ENCODE measurements around the gene APOBEC3B. TPM values are rescaled to one million over a fixed set of nuclear protein-coding genes. Genes with fewer than 3 reads are reported as not detected.
"Not testable (repeated sequence)": the region's sequence is repeated elsewhere in the genome, so short reads cannot be mapped to it uniquely, and the experiment has no call there.

The APOBEC3B gene
- polyA plus RNA-seq, 4 donors = 5.9 to 7.5 (median 6.8) TPM

- no peak for DNase-seq (ENCODE audit: low read depth in 4 of 4, low spot score in 2 of 4)
Observed at GRCh38 chr22:38965614-38966379, 16.4 kb upstream of the APOBEC3B start.

GRCh38 chr22:38966380-38966702 is 15.8 kb upstream of the APOBEC3B start:
- no peak for DNase-seq (ENCODE audit: low read depth in 4 of 4, low spot score in 2 of 4)

DNA sequence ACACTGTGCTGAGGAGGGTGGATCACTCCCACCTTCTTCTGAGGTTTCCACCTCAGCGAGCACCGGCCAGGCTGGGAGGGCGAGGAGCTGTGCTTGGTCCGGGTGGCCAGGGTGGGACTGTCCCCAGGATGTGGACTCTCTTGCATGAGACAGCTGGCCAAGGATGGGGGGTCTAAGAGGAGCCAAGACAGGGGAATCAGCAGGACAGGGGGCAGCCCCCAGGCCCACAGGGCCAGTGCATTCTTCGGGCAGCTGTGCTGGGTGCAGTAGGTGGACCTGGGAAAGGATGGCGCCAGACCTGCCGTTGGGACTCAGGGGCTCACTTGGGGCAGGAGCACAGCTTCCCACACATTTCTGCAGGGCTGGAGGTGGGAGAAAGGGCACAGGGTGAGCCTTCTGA is 15.2 kb upstream of the APOBEC3B start:
- DNase-seq (ENCODE audit: low read depth in 4 of 4, low spot score in 2 of 4) = no peak

- no peak for DNase-seq (ENCODE audit: low read depth in 4 of 4, low spot score in 2 of 4)
Observed at GRCh38 chr22:38967451-38968450, 14.4 kb upstream of the APOBEC3B start.

GRCh38 chr22:38968801-38969200 is 13.3 kb upstream of the APOBEC3B start:
- no peak for DNase-seq (ENCODE audit: low read depth in 4 of 4, low spot score in 2 of 4)

GRCh38 chr22:38970551-38970950 is 11.6 kb upstream of the APOBEC3B start:
- no peak for DNase-seq (ENCODE audit: low read depth in 4 of 4, low spot score in 2 of 4)

GRCh38 chr22:38971202-38971601 is 10.9 kb upstream of the APOBEC3B start:
- DNase-seq (ENCODE audit: low read depth in 4 of 4, low spot score in 2 of 4) = no peak

DNA sequence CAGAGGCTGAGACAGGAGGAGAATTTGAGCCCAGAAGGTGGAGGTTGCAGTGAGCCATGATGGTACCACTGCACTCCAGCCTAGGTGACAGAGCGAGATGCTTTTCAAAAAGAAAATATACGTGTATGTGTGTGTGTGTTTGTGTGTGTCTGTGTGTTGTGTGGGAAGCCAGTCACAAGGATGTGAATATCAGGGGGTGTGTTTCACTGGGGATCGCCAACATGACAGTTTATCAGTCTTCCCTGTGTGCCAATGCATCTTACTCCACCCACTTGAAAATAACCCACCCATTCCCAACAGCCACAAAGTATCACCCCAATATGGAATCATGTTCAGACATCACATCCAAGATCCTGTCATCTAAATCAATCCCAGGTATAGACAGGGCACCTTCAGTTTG is 10.4 kb upstream of the APOBEC3B start:
- DNase-seq (ENCODE audit: low read depth in 4 of 4, low spot score in 2 of 4) = no peak

DNA sequence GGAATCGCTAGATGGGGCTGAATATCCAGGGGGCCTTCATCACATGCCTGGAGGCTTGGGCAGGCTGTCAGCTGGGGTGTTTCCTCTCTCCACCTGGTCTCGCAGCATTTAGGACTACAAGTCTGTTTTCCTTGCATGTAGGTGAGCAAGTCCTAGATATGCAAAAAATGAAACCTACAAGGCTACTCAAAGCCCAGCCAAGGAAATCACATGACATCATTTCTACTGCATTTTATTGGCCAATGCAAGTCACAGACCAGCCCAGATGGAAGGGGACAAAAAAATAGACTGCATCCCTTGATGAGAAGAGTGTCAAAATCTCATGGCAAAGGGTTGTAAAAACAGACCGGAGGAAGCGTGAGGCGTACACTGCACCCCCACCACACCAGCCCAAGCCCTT is 9.6 kb upstream of the APOBEC3B start:
- no peak for DNase-seq (ENCODE audit: low read depth in 4 of 4, low spot score in 2 of 4)

GRCh38 chr22:38973289-38974169 is 8.6 kb upstream of the APOBEC3B start:
- peak in 1 of 4 donors; percentile 10 for DNase-seq (ENCODE audit: low read depth in 4 of 4, low spot score in 2 of 4)

- no peak for DNase-seq (ENCODE audit: low read depth in 4 of 4, low spot score in 2 of 4)
Observed at GRCh38 chr22:38974170-38974825, 7.8 kb upstream of the APOBEC3B start.

DNA sequence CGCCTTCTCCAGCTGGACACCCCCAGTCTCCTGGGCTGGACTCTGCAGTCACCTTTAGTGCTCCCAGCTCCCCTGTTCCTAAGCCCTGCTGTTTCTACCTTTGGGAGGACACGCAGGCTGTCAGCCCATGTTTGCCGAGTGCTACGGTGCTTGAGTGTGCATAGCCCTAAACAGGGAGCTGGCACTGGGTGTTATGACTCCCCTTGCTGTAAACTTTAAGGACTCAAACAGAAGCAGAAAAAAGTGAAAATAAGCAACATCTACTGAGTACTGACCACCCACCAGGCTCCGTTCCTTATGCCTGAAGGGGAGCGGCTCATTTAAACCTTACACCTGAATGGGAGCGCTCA is 7.3 kb upstream of the APOBEC3B start:
- no peak for DNase-seq (ENCODE audit: low read depth in 4 of 4, low spot score in 2 of 4)

DNA sequence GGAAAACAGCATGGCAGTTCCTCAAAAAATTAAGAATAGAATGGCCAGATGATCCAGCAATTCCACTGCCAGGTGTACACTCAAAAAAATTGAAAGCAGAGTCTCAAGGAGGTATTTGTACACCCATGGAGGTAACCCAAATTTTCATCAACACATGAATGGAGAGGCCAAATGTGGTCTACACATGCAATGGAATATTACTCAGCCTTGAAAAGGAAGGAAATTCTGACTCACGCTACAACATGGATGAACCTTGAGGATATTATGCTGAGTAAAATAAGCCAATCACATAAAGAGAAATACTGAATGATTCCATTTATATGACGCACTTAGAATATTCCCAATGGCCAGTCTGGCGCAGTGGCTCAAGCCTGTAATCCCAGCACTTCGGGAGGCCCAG is 4.9 kb upstream of the APOBEC3B start:
- DNase-seq (ENCODE audit: low read depth in 4 of 4, low spot score in 2 of 4) = not testable (repeated sequence)

- DNase-seq (ENCODE audit: low read depth in 4 of 4, low spot score in 2 of 4) = not testable (repeated sequence)
Observed at GRCh38 chr22:38980587-38980986, 1.6 kb upstream of the APOBEC3B start.

DNA sequence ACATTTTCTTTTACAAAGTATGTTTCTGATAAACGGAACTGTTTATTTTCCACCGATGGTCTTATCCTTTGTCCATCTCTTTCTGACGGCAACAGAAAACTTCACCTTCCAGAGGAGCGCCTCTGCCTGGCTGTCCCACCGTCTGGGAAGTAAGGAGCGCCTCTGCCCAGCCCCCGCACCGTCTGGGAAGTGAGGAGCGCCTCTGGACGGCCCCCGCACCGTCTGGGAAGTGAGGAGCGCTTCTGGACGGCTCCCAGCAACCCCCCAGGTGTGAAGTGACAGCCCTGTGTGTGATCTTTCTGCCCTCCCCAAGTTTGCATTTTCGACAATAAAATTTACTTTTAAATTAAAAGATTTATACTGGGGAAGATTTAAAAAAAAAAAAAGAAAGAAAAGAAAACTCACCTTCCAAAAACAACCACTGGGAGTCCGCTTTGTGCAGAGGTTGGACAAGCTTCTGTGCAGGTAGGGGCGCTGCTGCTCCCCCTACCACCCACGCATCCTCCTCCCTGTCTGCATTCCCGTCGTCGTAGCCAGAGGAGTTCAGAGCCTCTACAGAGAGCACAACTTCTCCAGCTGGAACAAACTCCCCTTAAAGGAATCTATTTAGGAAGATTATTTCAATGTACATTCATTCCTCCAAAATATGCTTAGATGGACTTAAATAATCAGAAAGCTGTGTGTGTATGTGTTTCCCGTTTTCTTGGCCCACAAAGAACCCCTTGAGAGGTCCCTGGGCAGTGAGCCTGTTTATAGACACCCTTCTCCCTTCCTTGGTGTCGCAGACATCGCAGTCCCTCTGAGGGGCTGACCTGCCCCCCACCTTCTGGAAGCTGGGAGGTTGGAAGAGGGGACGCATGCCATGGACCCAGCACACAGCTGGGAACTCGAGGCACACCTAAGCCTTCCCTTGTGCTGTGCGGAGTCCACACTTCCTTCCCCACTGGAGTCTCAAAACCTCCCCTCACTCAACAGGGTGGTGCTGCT is 849 bp upstream of the APOBEC3B start:
- peak in 3 of 4 donors; percentile 34 to 54 (median 45) for DNase-seq (ENCODE audit: low read depth in 4 of 4, low spot score in 2 of 4)

GRCh38 chr22:38984224-38984623 is 2.1 kb downstream of the APOBEC3B start:
- no peak for DNase-seq (ENCODE audit: low read depth in 4 of 4, low spot score in 2 of 4)

GRCh38 chr22:38984784-38985757 is 2.9 kb downstream of the APOBEC3B start:
- not testable (repeated sequence) for DNase-seq (ENCODE audit: low read depth in 4 of 4, low spot score in 2 of 4)

- no peak for DNase-seq (ENCODE audit: low read depth in 4 of 4, low spot score in 2 of 4)
Observed at GRCh38 chr22:38986629-38987028, 4.5 kb downstream of the APOBEC3B start.
